WTC11 (cell line): ENCODE results near the gene GAS6.

Experiments used
- CTCF ChIP-seq: fragments of 200-600 bp; IDR thresholded peaks from 2 replicates; pipeline ENCODE4 v1.8.0; 2022; ENCODE audit warnings: antibody characterized with exemption
- E2F4 ChIP-seq: sonication (generic); formaldehyde crosslinking; IDR thresholded peaks from 2 replicates; pipeline ENCODE4 v1.8.1; 2022; ENCODE audit warnings: low read depth, mild to moderate bottlenecking, moderate library complexity, missing genetic modification reagents, borderline replicate concordance
- ESRRA ChIP-seq: sonication (generic); formaldehyde crosslinking; IDR thresholded peaks from 2 replicates; pipeline ENCODE4 v1.8.1; 2022; ENCODE audit warnings: mild to moderate bottlenecking, missing genetic modification reagents, borderline replicate concordance
- GRHL2 ChIP-seq: fragments of 250-450 bp; sonication (Bioruptor Pico); IDR thresholded peaks from 2 replicates; pipeline ENCODE4 v1.8.0; 2022; ENCODE audit warnings: mild to moderate bottlenecking, moderate library complexity; ENCODE audit not compliant: insufficient replicate concordance, severe bottlenecking
- SMAD3 ChIP-seq: sonication (generic); formaldehyde crosslinking; IDR thresholded peaks from 2 replicates; pipeline ENCODE4 v1.8.0; 2022; ENCODE audit warnings: missing genetic modification reagents, mild to moderate bottlenecking, borderline replicate concordance
- TCF7 ChIP-seq: sonication (generic); formaldehyde crosslinking; IDR thresholded peaks from 2 replicates; pipeline ENCODE4 v1.8.0; 2022; ENCODE audit warnings: mild to moderate bottlenecking, low read depth, missing genetic modification reagents, moderate library complexity
- USF2 ChIP-seq: sonication (generic); formaldehyde crosslinking; IDR thresholded peaks from 2 replicates; pipeline ENCODE4 v1.8.1; 2023; ENCODE audit warnings: mild to moderate bottlenecking, missing genetic modification reagents, moderate library complexity
- ZNF512 ChIP-seq: sonication (generic); formaldehyde crosslinking; IDR thresholded peaks from 2 replicates; pipeline ENCODE4 v1.8.1; 2022; ENCODE audit warnings: missing genetic modification reagents, borderline replicate concordance

- no peak for TF ChIP-seq CTCF
- TF ChIP-seq E2F4: no peak
- no peak for TF ChIP-seq ZNF512 (CRISPR knock-in tag)
- TF ChIP-seq TCF7: no peak
- TF ChIP-seq USF2 (CRISPR knock-in tag): no peak
- no peak for TF ChIP-seq GRHL2 (CRISPR knock-in tag)
- TF ChIP-seq ESRRA (CRISPR knock-in tag): no peak
- no peak for TF ChIP-seq SMAD3 (CRISPR knock-in tag)
Measured at GRCh38 chr13:113809934-113810333, 53.9 kb downstream of the GAS6 start.
